Gastroesophageal sphincter (tissue), 3 donors: ENCODE measurements around the gene EIF5A.

Source experiments
- EP300 ChIP-seq: sonication (generic); formaldehyde crosslinking; IDR thresholded peaks from one replicate; pipeline ENCODE4 v1.6.1; 2017; ENCODE audit warnings: antibody characterized with exemption, mild to moderate bottlenecking
- POLR2A ChIP-seq, 2 donors: fragments of 450-650 bp; IDR thresholded peaks; one replicate each; pipeline ENCODE4 v1.6.1; 2017; ENCODE audit warnings: antibody characterized with exemption in 2 of 2, mild to moderate bottlenecking in 2 of 2, moderate library complexity in 1 of 2
- TF ChIP-seq, protein P1 (sequence below), 4 experiments: fragments of 200-600 bp in 2 of 4; fragments of 450-650 bp in 2 of 4; sonication (generic) in 1 of 4; IDR thresholded peaks; one replicate each; pipeline ENCODE4 v1.5.1; 2017 to 2019; ENCODE audit warnings: antibody characterized with exemption in 4 of 4, mild to moderate bottlenecking in 2 of 4, moderate library complexity in 2 of 4

DNA sequence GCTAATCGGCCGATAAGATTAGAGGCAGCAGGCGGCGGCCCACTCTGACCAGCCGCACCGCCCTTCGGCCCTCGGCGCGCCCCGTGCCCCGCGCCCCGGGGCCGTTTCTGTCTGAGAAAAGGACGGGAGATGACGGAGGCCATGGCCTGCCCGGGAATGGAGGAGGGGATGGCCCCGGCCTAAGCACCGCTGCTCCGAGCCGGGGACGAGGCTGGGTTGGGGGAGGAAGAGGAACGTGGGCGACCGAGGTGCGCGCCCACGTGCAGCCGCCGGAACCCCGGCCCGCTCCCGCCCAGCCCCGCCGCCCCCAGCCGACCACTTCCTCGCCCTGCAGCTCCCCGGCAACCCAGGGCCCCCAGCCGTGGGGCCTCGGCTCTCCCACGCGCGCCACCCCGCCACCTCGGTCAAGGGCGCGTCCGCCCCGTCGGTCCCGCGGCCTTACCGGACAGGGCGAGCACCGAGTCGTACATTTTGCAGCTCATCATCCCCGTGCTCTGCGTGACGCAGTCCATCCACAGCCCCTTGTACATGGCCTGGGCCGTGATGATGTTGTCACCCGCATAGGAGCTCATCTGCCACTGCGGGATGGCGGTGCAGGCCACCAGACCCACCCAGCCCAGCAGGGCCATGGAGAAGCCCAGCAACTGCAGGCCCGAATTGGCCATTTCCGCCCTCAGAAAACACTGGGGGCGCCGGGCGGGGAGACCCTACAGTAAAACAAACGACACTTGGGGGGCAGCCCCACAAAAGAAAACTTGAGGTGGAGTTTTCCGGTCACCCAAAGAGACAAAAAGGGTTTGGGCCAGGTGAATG lies 45.8 kb upstream of the EIF5A start:
- TF ChIP-seq, protein P1, sequence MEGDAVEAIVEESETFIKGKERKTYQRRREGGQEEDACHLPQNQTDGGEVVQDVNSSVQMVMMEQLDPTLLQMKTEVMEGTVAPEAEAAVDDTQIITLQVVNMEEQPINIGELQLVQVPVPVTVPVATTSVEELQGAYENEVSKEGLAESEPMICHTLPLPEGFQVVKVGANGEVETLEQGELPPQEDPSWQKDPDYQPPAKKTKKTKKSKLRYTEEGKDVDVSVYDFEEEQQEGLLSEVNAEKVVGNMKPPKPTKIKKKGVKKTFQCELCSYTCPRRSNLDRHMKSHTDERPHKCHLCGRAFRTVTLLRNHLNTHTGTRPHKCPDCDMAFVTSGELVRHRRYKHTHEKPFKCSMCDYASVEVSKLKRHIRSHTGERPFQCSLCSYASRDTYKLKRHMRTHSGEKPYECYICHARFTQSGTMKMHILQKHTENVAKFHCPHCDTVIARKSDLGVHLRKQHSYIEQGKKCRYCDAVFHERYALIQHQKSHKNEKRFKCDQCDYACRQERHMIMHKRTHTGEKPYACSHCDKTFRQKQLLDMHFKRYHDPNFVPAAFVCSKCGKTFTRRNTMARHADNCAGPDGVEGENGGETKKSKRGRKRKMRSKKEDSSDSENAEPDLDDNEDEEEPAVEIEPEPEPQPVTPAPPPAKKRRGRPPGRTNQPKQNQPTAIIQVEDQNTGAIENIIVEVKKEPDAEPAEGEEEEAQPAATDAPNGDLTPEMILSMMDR (IDR thresholded peaks at IDR 0.05), result no peak
- TF ChIP-seq POLR2A (IDR thresholded peaks at IDR 0.05) (no peak), EP300 (no peak)
